Loucy (cell line): Measurements from ENCODE around the gene ADGRD1.

Source experiments
- CTCF ChIP-seq: fragments of 200-600 bp; sonication (generic); conservative IDR thresholded peaks from 2 replicates; pipeline ENCODE4 v1.5.1; 2014; ENCODE audit warnings: mild to moderate bottlenecking, antibody characterized with exemption, low read length
- EZH2phosphoT487 ChIP-seq: fragments of 200-600 bp; IDR thresholded peaks from 2 replicates; pipeline ENCODE4 v1.6.1; 2018; ENCODE audit warnings: antibody characterized with exemption, mild to moderate bottlenecking, moderate library complexity, borderline replicate concordance

GRCh38 chr12:131114271-131114670 is 160.6 kb downstream of the ADGRD1 start:
- no peak for TF ChIP-seq CTCF
- no peak for TF ChIP-seq EZH2phosphoT487
